T-cell (primary cell): Measurements from ENCODE around the gene KCTD16. TPM values are rescaled to one million over a fixed set of nuclear protein-coding genes. Genes with fewer than 3 reads are reported as not detected.

Experiments used
- ATAC-seq, 4 experiments: fragments of 200-7000 bp in 3 of 4; fragments of 150-1000 bp in 1 of 4; cut with Tn5 transposase; replicated peaks in 1 of 4; 1 replicate in 3 of 4; 2 replicates in 1 of 4; pipeline ENCODE4 v1.10.0; 2021; ENCODE audit warnings: moderate library complexity in 3 of 4, mild to moderate bottlenecking in 2 of 4, moderate number of reproducible peaks in 1 of 4
- CTCF ChIA-PET, 2 donors: fragments of 300-600 bp; sonication (Branson Sonifier 250); formaldehyde crosslinking; loops; one replicate each; lab custom pipeline; 2022; ENCODE audit warnings: antibody characterized with exemption in 2 of 2; lab: Charles Lee
- POLR2A ChIA-PET, 2 donors: fragments of 300-600 bp; sonication (Branson Sonifier 250); formaldehyde crosslinking; loops; one replicate each; lab custom pipeline; 2022; ENCODE audit warnings: antibody characterized with exemption in 2 of 2; lab: Charles Lee
- DNase-seq, 35 experiments: peaks; one replicate each; pipeline versions ENCODE4 v3.0.0 to v3.0.0-alpha.2; 2013 to 2023
- H3K27ac ChIP-seq: one replicate; pipeline ENCODE4 v1.5.1; 2013; ENCODE audit warnings: low read length
- H3K27me3 ChIP-seq, 2 experiments: replicated peaks in 1 of 2; 1 replicate in 1 of 2; 2 replicates in 1 of 2; pipeline versions ENCODE4 v1.6.1 to v1.7.0; 2013; ENCODE audit warnings: low read length in 1 of 2, mixed read lengths in 1 of 2; ENCODE audit not compliant: control insufficient read depth in 2 of 2, insufficient read depth in 2 of 2; ENCODE audit errors: extremely low read depth in 1 of 2
- H3K36me3 ChIP-seq, 2 donors: 1 replicate in 1 of 2; 2 replicates in 1 of 2; pipeline versions ENCODE4 v1.6.1 to v1.7.0; 2013; ENCODE audit warnings: low read length in 1 of 2; ENCODE audit not compliant: control insufficient read depth in 2 of 2, insufficient read depth in 1 of 2; ENCODE audit errors: extremely low read depth in 1 of 2
- H3K4me1 ChIP-seq, 2 experiments: 1 replicate in 1 of 2; 2 replicates in 1 of 2; pipeline versions ENCODE4 v1.6.1 to v1.7.0; 2013; ENCODE audit warnings: low read length in 2 of 2, mixed read lengths in 1 of 2; ENCODE audit not compliant: insufficient read depth in 2 of 2, control insufficient read depth in 1 of 2; ENCODE audit errors: extremely low read depth in 1 of 2
- H3K4me3 ChIP-seq, 2 donors: 1 replicate in 1 of 2; 2 replicates in 1 of 2; pipeline versions ENCODE4 v1.5.1 to v1.7.0; 2013; ENCODE audit warnings: mild to moderate bottlenecking in 2 of 2, low read length in 1 of 2, moderate library complexity in 1 of 2; ENCODE audit not compliant: control insufficient read depth in 1 of 2; ENCODE audit errors: extremely low read depth in 1 of 2
- H3K9me3 ChIP-seq: 2 replicates; pipeline ENCODE4 v1.7.0; 2013
- H3K27ac Mint-ChIP-seq, 2 donors: one replicate each; pipeline ENCODE4 v1.8.0; 2020 to 2021; ENCODE audit warnings: mild to moderate bottlenecking in 2 of 2, mixed read lengths in 2 of 2
- H3K27me3 Mint-ChIP-seq, 2 donors: one replicate each; pipeline ENCODE4 v1.8.0; 2021 to 2022; ENCODE audit warnings: mixed read lengths in 2 of 2
- H3K36me3 Mint-ChIP-seq: one replicate; pipeline ENCODE4 v1.8.0; 2021; ENCODE audit warnings: mixed read lengths
- H3K4me1 Mint-ChIP-seq, 3 donors: one replicate each; pipeline ENCODE4 v1.8.0; 2020 to 2022; ENCODE audit warnings: mixed read lengths in 3 of 3, mild to moderate bottlenecking in 1 of 3
- H3K4me3 Mint-ChIP-seq, 3 donors: one replicate each; pipeline ENCODE4 v1.8.0; 2020 to 2022; ENCODE audit warnings: mild to moderate bottlenecking in 3 of 3, mixed read lengths in 3 of 3, moderate library complexity in 3 of 3
- H3K9me3 Mint-ChIP-seq, 3 donors: one replicate each; pipeline ENCODE4 v1.8.0; 2020 to 2022; ENCODE audit warnings: mixed read lengths in 3 of 3
- WGBS: methylation state at CpG from one replicate; pipeline ENCODE4 v1.1.5; 2013; ENCODE audit warnings: missing lambda C conversion rate; ENCODE audit not compliant: insufficient coverage; 5-methylcytosine and 5-hydroxymethylcytosine counted together
- total RNA-seq, 35 experiments: library from RNA in 6 of 35; stranded (reverse) in 6 of 35; fragments of 120-200 nt in 1 of 35; gene quantifications; one replicate each; pipeline versions ENCODE4 v1.2.1 to v1.2.4 and lab custom pipeline; 2013 to 2026

Gene KCTD16
- total RNA-seq, 5 donors from 2014 or later (not counting 1 experiment from before 2014, with no cell fraction given): 0.03 to 0.20 (median 0.10) TPM; not detected in 1

GRCh38 chr5:144422018-144422727, 251.5 kb downstream of the KCTD16 start:
- ChIA-PET CTCF (no interaction called here), POLR2A (no interaction called here)
- no peaks in the 10 kb centered on the region for H3K27me3 Mint-ChIP-seq
- Histone ChIP-seq H3K9me3 (no peaks in the 10 kb centered on the region), H3K36me3 (no peaks in the 10 kb centered on the region), H3K27me3 (no peaks in the 10 kb centered on the region), H3K4me3 (no peak overlapping the region), H3K27ac (no peak overlapping the region), H3K4me1 (no peaks in the 10 kb centered on the region)
- no peak overlapping the region for H3K4me3 Mint-ChIP-seq
- H3K27ac Mint-ChIP-seq: no peak overlapping the region
- no peak for DNase-seq
- peaks cover 3 to 16% (median 6%) of the 10 kb centered on the region in 3 donors for H3K9me3 Mint-ChIP-seq
- ATAC-seq: no peak
- WGBS: 100% methylated on average over 1 of the region's 2 CpGs
- no peaks in the 10 kb centered on the region for H3K36me3 Mint-ChIP-seq
- H3K4me1 Mint-ChIP-seq: no peaks in the 10 kb centered on the region

- Mint-ChIP-seq H3K4me1 (no peaks in the 10 kb centered on the region), H3K4me3 (no peak overlapping the region), H3K9me3 (peaks cover 6 to 8% (median 7%) of the 10 kb centered on the region in 3 donors), H3K27ac (no peak overlapping the region), H3K27me3 (no peaks in the 10 kb centered on the region), H3K36me3 (no peaks in the 10 kb centered on the region)
- no peaks in the 10 kb centered on the region for H3K36me3 ChIP-seq
- POLR2A ChIA-PET: no interaction called here
- H3K27me3 ChIP-seq: no peaks in the 10 kb centered on the region
- CTCF ChIA-PET: no interaction called here
- H3K4me3 ChIP-seq: no peak overlapping the region
- no peaks in the 10 kb centered on the region for H3K9me3 ChIP-seq
- DNase-seq (no peak), ATAC-seq (no peak)
- no peak overlapping the region for H3K27ac ChIP-seq
- WGBS: no CpG with 5 or more reads among the region's 1 CpG
- no peaks in the 10 kb centered on the region for H3K4me1 ChIP-seq
Measured at GRCh38 chr5:144427866-144428265, 257.2 kb downstream of the KCTD16 start.

- Mint-ChIP-seq H3K36me3 (no peaks in the 10 kb centered on the region), H3K9me3 (peaks cover 3 to 8% (median 7%) of the 10 kb centered on the region in 3 donors), H3K4me1 (no peaks in the 10 kb centered on the region), H3K27ac (no peak overlapping the region), H3K27me3 (no peaks in the 10 kb centered on the region), H3K4me3 (no peak overlapping the region)
- no peaks in the 10 kb centered on the region for H3K27me3 ChIP-seq
- POLR2A ChIA-PET: no interaction called here
- no peak overlapping the region for H3K27ac ChIP-seq
- no peak for DNase-seq
- H3K4me1 ChIP-seq: no peaks in the 10 kb centered on the region
- no peak overlapping the region for H3K4me3 ChIP-seq
- no peak for ATAC-seq
- no peaks in the 10 kb centered on the region for H3K9me3 ChIP-seq
- CTCF ChIA-PET: no interaction called here
- no peaks in the 10 kb centered on the region for H3K36me3 ChIP-seq
- no CpG with 5 or more reads among the region's 1 CpG for whole genome bisulfite sequencing
Measured at GRCh38 chr5:144428326-144428725, 257.7 kb downstream of the KCTD16 start.

- Histone ChIP-seq H3K36me3 (no peaks in the 10 kb centered on the region), H3K4me3 (no peak overlapping the region), H3K27me3 (no peaks in the 10 kb centered on the region), H3K27ac (no peak overlapping the region), H3K9me3 (no peaks in the 10 kb centered on the region), H3K4me1 (no peaks in the 10 kb centered on the region)
- no CpG with 5 or more reads among the region's 1 CpG for WGBS
- no peaks in the 10 kb centered on the region for H3K4me1 Mint-ChIP-seq
- no peak overlapping the region for H3K27ac Mint-ChIP-seq
- no peaks in the 10 kb centered on the region for H3K27me3 Mint-ChIP-seq
- no peak overlapping the region for H3K4me3 Mint-ChIP-seq
- ATAC-seq: no peak
- POLR2A ChIA-PET: no interaction called here
- H3K36me3 Mint-ChIP-seq: no peaks in the 10 kb centered on the region
- CTCF ChIA-PET: no interaction called here
- peaks cover 3 to 7% (median 6%) of the 10 kb centered on the region in 3 donors for H3K9me3 Mint-ChIP-seq
- DNase-seq: no peak
Measured at GRCh38 chr5:144429405-144429804, 258.7 kb downstream of the KCTD16 start.

- Histone ChIP-seq H3K27me3 (no peaks in the 10 kb centered on the region), H3K36me3 (no peaks in the 10 kb centered on the region), H3K4me1 (no peaks in the 10 kb centered on the region), H3K9me3 (no peaks in the 10 kb centered on the region), H3K4me3 (no peak overlapping the region), H3K27ac (no peak overlapping the region)
- POLR2A ChIA-PET: no interaction called here
- no CpG with 5 or more reads among the region's 1 CpG for WGBS
- H3K4me1 Mint-ChIP-seq: no peaks in the 10 kb centered on the region
- no peaks in the 10 kb centered on the region for H3K27me3 Mint-ChIP-seq
- H3K27ac Mint-ChIP-seq: no peak overlapping the region
- H3K9me3 Mint-ChIP-seq: peaks cover 3 to 12% (median 6%) of the 10 kb centered on the region in 3 donors
- CTCF ChIA-PET: no interaction called here
- no peak for ATAC-seq
- no peak for DNase-seq
- no peaks in the 10 kb centered on the region for H3K36me3 Mint-ChIP-seq
- H3K4me3 Mint-ChIP-seq: no peak overlapping the region
Measured at GRCh38 chr5:144429905-144430304, 259.2 kb downstream of the KCTD16 start.

GRCh38 chr5:144433140-144433822, 262.6 kb downstream of the KCTD16 start:
- no peaks in the 10 kb centered on the region for H3K36me3 Mint-ChIP-seq
- ChIA-PET POLR2A (no interaction called here), CTCF (no interaction called here)
- H3K36me3 ChIP-seq: no peaks in the 10 kb centered on the region
- peaks cover 8 to 13% (median 10%) of the 10 kb centered on the region in 3 donors for H3K9me3 Mint-ChIP-seq
- no peak overlapping the region for H3K4me3 Mint-ChIP-seq
- H3K27me3 Mint-ChIP-seq: no peaks in the 10 kb centered on the region
- no peak overlapping the region for H3K27ac ChIP-seq
- no peaks in the 10 kb centered on the region for H3K27me3 ChIP-seq
- DNase-seq (no peak), ATAC-seq (no peak)
- H3K4me1 ChIP-seq: no peaks in the 10 kb centered on the region
- 54% methylated on average over 3 of the region's 4 CpGs for WGBS
- no peak overlapping the region for H3K4me3 ChIP-seq
- no peaks in the 10 kb centered on the region for H3K9me3 ChIP-seq
- no peaks in the 10 kb centered on the region for H3K4me1 Mint-ChIP-seq
- no peak overlapping the region for H3K27ac Mint-ChIP-seq
